Fibroblast of villous mesenchyme (primary cell): ENCODE results near the gene TNN. TPM values are rescaled to one million over a fixed set of nuclear protein-coding genes. Genes with fewer than 3 reads are reported as not detected.

Experiments
- DNase-seq: peaks from one replicate; pipeline ENCODE4 v3.0.0-alpha.2; 2010; ENCODE audit warnings: low read depth
- H3K4me3 ChIP-seq: 2 replicates; pipeline ENCODE4 v1.5.1; 2011; ENCODE audit warnings: low read depth, mild to moderate bottlenecking, low read length
- CTCF ChIP-seq: IDR thresholded peaks from 2 replicates; pipeline ENCODE4 v1.5.1; 2012; ENCODE audit warnings: low read depth, mild to moderate bottlenecking, low read length; ENCODE audit not compliant: insufficient read depth
- small RNA-seq: library from RNA; depleted of rRNA; stranded (forward); fragments of <200 nt; gene quantifications from one replicate; pipeline ENCODE3, GENCODE V24; 2012
- total RNA-seq: library from RNA; depleted of rRNA; stranded (reverse); fragments of >200 nt; gene quantifications from 2 replicates; pipeline ENCODE4 v1.2.3, GENCODE V29; 2012

Gene TNN
- total RNA-seq, 1 donor = not detected

DNA sequence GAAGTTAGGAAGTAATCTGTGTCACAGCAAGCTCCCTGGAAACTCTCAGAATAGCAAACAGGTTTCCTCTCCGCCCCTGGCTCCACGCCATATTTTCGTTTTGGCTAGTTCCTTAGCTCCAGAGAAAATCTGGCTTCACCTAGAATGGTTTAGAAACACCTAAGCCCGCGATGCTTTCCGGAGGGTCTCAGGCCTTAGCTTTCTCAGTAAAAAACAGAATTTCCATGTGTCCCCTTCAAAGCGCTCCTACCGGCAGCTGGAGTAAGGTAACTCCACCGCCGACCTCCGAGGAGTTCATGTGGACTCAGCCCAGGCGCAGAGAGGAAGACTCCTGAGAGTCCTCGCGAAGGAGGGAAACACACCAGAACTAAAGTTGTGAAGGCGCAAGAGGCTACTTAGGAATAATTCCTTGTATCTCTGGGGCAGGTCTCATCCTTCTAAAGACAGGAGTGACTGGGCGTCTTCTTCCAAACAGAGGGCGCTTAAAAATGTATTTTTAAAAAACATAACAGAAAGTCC is 124.5 kb downstream of the TNN start:
- DNase-seq = peak; percentile 10
- no peak for TF ChIP-seq CTCF
- H3K4me3 ChIP-seq = peak overlapping the region; percentile 62

DNA sequence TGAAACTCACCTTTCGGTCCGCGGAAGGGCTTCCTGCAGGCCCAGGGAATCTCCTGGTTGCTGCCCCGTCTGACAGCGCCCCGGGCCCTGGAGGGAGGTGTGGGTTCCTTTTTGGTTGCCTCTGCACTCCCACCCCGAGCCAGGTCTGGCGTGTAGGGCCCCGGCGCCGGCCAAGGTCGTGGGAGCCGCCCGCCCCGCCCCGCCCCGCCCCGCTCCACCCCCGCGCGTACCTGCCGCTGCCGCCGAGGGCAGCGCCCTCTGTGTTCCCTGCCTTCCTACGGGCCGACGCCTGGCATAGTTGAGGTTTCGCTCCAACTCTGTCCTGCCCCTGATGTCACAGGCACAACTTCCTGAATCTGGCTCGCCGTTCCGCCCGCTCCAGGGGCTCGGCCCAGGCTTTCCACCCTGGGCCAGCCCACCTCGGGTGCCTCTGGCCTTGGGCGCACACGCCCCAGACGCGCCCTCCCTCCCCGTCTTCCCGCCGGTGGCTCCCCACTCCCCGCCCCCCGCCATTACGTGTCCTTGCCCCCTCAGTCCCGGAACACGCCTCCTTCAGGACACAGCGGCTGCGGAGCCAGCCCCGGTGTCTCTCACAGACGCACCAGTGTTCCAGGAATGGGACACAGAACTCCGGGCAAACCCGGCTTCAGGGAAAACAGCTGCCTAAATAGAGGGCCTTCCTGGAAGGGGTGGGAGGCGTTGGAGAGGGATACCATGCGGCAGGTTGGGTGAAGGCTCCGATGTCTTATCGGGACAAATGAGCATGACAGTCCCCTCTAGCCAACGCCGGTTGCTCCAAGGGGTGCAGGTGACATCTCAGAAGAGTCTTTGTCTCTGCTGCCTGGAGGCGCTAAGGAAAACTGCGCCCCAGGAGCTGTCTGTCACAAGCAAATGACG is 125.2 kb downstream of the TNN start, which contains the start of gene KIAA0040:
Gene KIAA0040, minus strand, starts transcription at position 147 of the 897 bp plus-strand sequence. CDS start 31,763 bp downstream, outside the sequence.
- peak; percentile 22 for DNase-seq
- TF ChIP-seq CTCF = no peak
- H3K4me3 ChIP-seq = peak within 1 kb of the TSS; percentile 62

- H3K4me3 ChIP-seq = no peak overlapping the region
- DNase-seq = no peak
- no peak for TF ChIP-seq CTCF
Measured at GRCh38 chr1:175193527-175193910, 125.9 kb downstream of the TNN start.

DNA sequence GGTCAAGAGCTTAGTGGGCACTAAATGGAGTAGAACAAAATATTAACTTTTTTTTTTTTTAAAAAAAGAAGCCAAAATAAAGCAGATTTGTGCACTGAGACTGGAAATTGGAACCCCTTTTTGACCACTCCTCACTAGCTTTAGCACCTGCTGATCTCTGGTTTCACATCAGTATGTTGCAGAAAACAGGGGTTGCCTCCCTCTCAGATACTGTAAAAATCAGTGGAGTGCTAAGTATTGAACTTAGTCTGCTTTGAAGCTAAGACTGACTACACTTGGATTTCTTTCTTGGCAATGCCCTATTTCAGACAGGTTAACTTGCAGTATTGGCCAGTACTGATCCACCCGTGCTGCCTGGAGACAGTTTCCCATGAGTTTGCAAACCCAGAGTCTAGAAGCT is 127.6 kb downstream of the TNN start:
- no peak for TF ChIP-seq CTCF
- no peak overlapping the region for H3K4me3 ChIP-seq
- DNase-seq = no peak

GRCh38 chr1:175195798-175196197 is 128.2 kb downstream of the TNN start:
- H3K4me3 ChIP-seq = no peak overlapping the region
- DNase-seq = no peak
- TF ChIP-seq CTCF = no peak

- no peak overlapping the region for H3K4me3 ChIP-seq
- DNase-seq = no peak
- no peak for TF ChIP-seq CTCF
Measured at GRCh38 chr1:175197531-175197930, 129.9 kb downstream of the TNN start.

Small RNA genes lying within 50 kb of the gene (small RNA-seq; reads per million reads assigned to genes)
- not detected for gene RF00019

Other genes starting within 250 kb of the TNN start
- 222 and 281 TPM in 2 replicates for gene CACYBP, start 67.9 kb upstream of the TNN start, total RNA-seq
- gene MRPS14, start 44.4 kb upstream of the TNN start, total RNA-seq = 22.2 and 25.9 TPM in 2 replicates
- gene KIAA0040, start 124.9 kb downstream of the TNN start, total RNA-seq = under 0.01 and 0.64 TPM in 2 replicates